K562 (cell line): ENCODE results near the gene CDH7. TPM values are rescaled to one million over a fixed set of nuclear protein-coding genes. Genes with fewer than 3 reads are reported as not detected.

Source experiments
- ATAC-seq: fragments of 200-7000 bp; cut with Tn5 transposase; 3 replicates; pipeline ENCODE4 v1.9.1; 2020; ENCODE audit warnings: moderate library complexity
- BruUV-seq: library from RNA; stranded (reverse); fragments of 400-500 nt; replicated peaks from 2 replicates; lab custom pipeline; 2021; lab: Mats Ljungman, UMichigan
- CTCF ChIA-PET: fragments of 300-600 bp; formaldehyde crosslinking; extraction: SDS; loops from one replicate; lab custom pipeline; 2021; ENCODE audit warnings: low intra/inter-chr PET ratio; lab: Yijun Ruan, JAX
- POLR2A ChIA-PET: fragments of 300-600, 350-650 bp; sonication (Branson Sonifier 250); formaldehyde crosslinking; extraction: SDS; loops from one replicate; lab custom pipeline; 2021; ENCODE audit warnings: antibody characterized with exemption, inconsistent platforms; lab: Yijun Ruan, JAX
- DNase-seq, 4 experiments: peaks; one replicate each; pipeline versions ENCODE4 v3.0.0 to v3.0.0-alpha.2; 2011 to 2018; ENCODE audit warnings: low spot score in 3 of 4, mixed read lengths in 3 of 4; ENCODE audit errors: extremely low read depth in 1 of 4
- FAIRE-seq: peaks from 2 replicates; lab custom pipeline; 2011; peaks lifted over from hg19 to GRCh38; lab: Jason Lieb, UNC
- H2AFZ ChIP-seq: 2 replicates; pipeline ENCODE4 v1.6.0; 2011; ENCODE audit warnings: low read depth, low read length, control low read depth, inconsistent platforms
- H3K27ac ChIP-seq: fragments of 200-600 bp; 3 replicates; pipeline ENCODE4 v1.8.0; 2011; ENCODE audit warnings: low read depth, mild to moderate bottlenecking, control low read depth, inconsistent platforms, low read length, moderate library complexity, mixed read lengths; ENCODE audit errors: extremely low read depth
- H3K27me3 ChIP-seq, 2 experiments: fragments of 300-600 bp in 1 of 2; 2 replicates in 1 of 2; 3 replicates in 1 of 2; pipeline versions ENCODE4 v1.6.0 to v1.8.0; 2011; ENCODE audit warnings: inconsistent platforms in 2 of 2, low read length in 2 of 2, mild to moderate bottlenecking in 1 of 2, mixed read lengths in 1 of 2, moderate library complexity in 1 of 2; ENCODE audit not compliant: control insufficient read depth in 2 of 2, insufficient read depth in 2 of 2
- H3K36me3 ChIP-seq: fragments of 300-600 bp; 3 replicates; pipeline ENCODE4 v1.8.0; 2011; ENCODE audit warnings: mild to moderate bottlenecking, low read length, inconsistent platforms; ENCODE audit not compliant: control insufficient read depth, insufficient read depth
- H3K4me1 ChIP-seq, 2 experiments: fragments of 200-600 bp in 1 of 2; replicated peaks in 1 of 2; 2 replicates in 1 of 2; 3 replicates in 1 of 2; pipeline versions ENCODE4 v1.5.1 to v1.8.0; 2011; ENCODE audit warnings: inconsistent platforms in 2 of 2, low read length in 2 of 2, mild to moderate bottlenecking in 1 of 2, mixed read lengths in 1 of 2, moderate library complexity in 1 of 2; ENCODE audit not compliant: control insufficient read depth in 2 of 2, insufficient read depth in 2 of 2
- H3K4me2 ChIP-seq: 2 replicates; pipeline ENCODE4 v1.6.1; 2011; ENCODE audit warnings: low read length, control low read depth, inconsistent platforms, mixed read lengths; ENCODE audit not compliant: insufficient read depth
- H3K4me3 ChIP-seq: fragments of 200-600 bp; sonication (generic), shearing (Covaris generic); 2 replicates; pipeline ENCODE4 v1.5.1; 2016; ENCODE audit warnings: control low read depth, inconsistent platforms
- H3K79me2 ChIP-seq: fragments of 200-600 bp; 3 replicates; pipeline ENCODE4 v1.8.0; 2011; ENCODE audit warnings: low read length, inconsistent platforms; ENCODE audit not compliant: control insufficient read depth, insufficient read depth
- H3K9ac ChIP-seq, 2 experiments: 2 replicates each; pipeline versions ENCODE4 v1.6.0 to v1.6.1; 2011; ENCODE audit warnings: low read depth in 2 of 2, low read length in 2 of 2, control low read depth in 1 of 2, inconsistent platforms in 1 of 2, mild to moderate bottlenecking in 1 of 2, mixed read lengths in 1 of 2; ENCODE audit not compliant: insufficient read depth in 1 of 2
- H3K9me1 ChIP-seq: one replicate; pipeline ENCODE4 v1.6.0; 2011; ENCODE audit warnings: inconsistent platforms, mild to moderate bottlenecking, low read length, moderate library complexity; ENCODE audit not compliant: control insufficient read depth, insufficient read depth
- H3K9me3 ChIP-seq: replicated peaks from 2 replicates; pipeline ENCODE4 v1.5.1; 2011; ENCODE audit warnings: low read depth, low read length, inconsistent platforms; ENCODE audit not compliant: control insufficient read depth, insufficient read depth
- H4K20me1 ChIP-seq: replicated peaks from 2 replicates; pipeline ENCODE4 v1.6.1; 2011; ENCODE audit warnings: low read length, inconsistent platforms, mixed read lengths; ENCODE audit not compliant: control insufficient read depth, insufficient read depth
- BCL6 ChIP-seq: fragments of 250-450 bp; sonication (Bioruptor Pico); IDR thresholded peaks from 2 replicates; pipeline ENCODE4 v1.4.0; 2020
- CREB3L1 ChIP-seq: fragments of 450-650 bp; IDR thresholded peaks from 2 replicates; pipeline ENCODE4 v1.6.1; 2014; ENCODE audit warnings: low read depth, mild to moderate bottlenecking, moderate library complexity, borderline replicate concordance
- MYBL2 ChIP-seq, 2 experiments: fragments of 450-650 bp in 1 of 2; sonication (generic) in 1 of 2; formaldehyde crosslinking in 1 of 2; IDR thresholded peaks; 2 replicates each; pipeline versions ENCODE4 v1.6.1 to v1.8.1; 2017 to 2022; ENCODE audit warnings: borderline replicate concordance in 1 of 2, inconsistent platforms in 1 of 2, low read depth in 1 of 2, mild to moderate bottlenecking in 1 of 2, missing genetic modification reagents in 1 of 2, moderate library complexity in 1 of 2
- PHF8 ChIP-seq: fragments of 200-600 bp; sonication (generic); IDR thresholded peaks from 2 replicates; pipeline ENCODE4 v1.6.1; 2012; ENCODE audit warnings: mixed run types, mild to moderate bottlenecking, inconsistent platforms, low read length, moderate library complexity, borderline replicate concordance
- ZKSCAN1 ChIP-seq: fragments of 150-350 bp; IDR thresholded peaks from 2 replicates; pipeline ENCODE4 v1.6.1; 2016; ENCODE audit warnings: low read depth, low read length
- ZNF57 ChIP-seq: fragments of 450-650 bp; formaldehyde crosslinking; IDR thresholded peaks from 2 replicates; pipeline ENCODE4 v1.4.0; 2020; ENCODE audit warnings: mild to moderate bottlenecking, moderate library complexity
- WGBS: fragments of 100-300 bp; shearing (Covaris generic); methylation state at CpG from one replicate; pipeline ENCODE4 v1.1.6; 2016; ENCODE audit warnings: low coverage, mixed read lengths; ENCODE audit not compliant: insufficient coverage; ENCODE audit errors: missing lambda C conversion rate; 5-methylcytosine and 5-hydroxymethylcytosine counted together
- in situ Hi-C: fragments of 300-500 bp; cut with MboI; formaldehyde crosslinking; loops from 4 replicates; pipeline ENCODE4 v1.15.0; 2018; ENCODE audit warnings: inconsistent platforms, mixed read lengths
- intact Hi-C: fragments of 100-400 bp; cut with micrococcal nuclease; formaldehyde crosslinking; loops from 2 replicates; pipeline ENCODE4 v1.14.2; 2022
- polyA plus RNA-seq, 8 experiments: library from polyadenylated mRNA; depleted of rRNA in 4 of 8; stranded (reverse) in 5 of 8; unstranded in 3 of 8; fragments of >200 nt; fragmentation: Nextera tagmentation in 2 of 8; fragmentation: Illumina TruSeq in 1 of 8; extraction: Ambion mirVana in 2 of 8; extraction: Trizol in 1 of 8; gene quantifications; 2 replicates each; pipeline versions ENCODE4 v1.2.1 to v1.2.3, GENCODE V29; 2011 to 2014; ENCODE audit warnings: inconsistent platforms in 1 of 8, missing spikeins in 1 of 8
- total RNA-seq, 7 experiments: library from RNA; depleted of rRNA in 6 of 7; stranded (reverse); fragments of >200 nt in 6 of 7; fragmentation: Illumina TruSeq in 2 of 7; extraction: Trizol in 2 of 7; gene quantifications; 2 replicates each; pipeline versions ENCODE4 v1.2.1 to v1.2.3, GENCODE V29; 2011 to 2021; ENCODE audit warnings: low replicate concordance in 1 of 7
- TF ChIP-seq, protein P1 (sequence below): fragments of 450-650 bp; IDR thresholded peaks from 2 replicates; pipeline ENCODE4 v1.7.1; 2018; ENCODE audit warnings: mild to moderate bottlenecking, low read depth; ENCODE audit not compliant: partially characterized antibody
- TF ChIP-seq, protein P2 (sequence below): sonication (generic); formaldehyde crosslinking; IDR thresholded peaks from 2 replicates; pipeline ENCODE4 v1.8.0; 2022; ENCODE audit warnings: mild to moderate bottlenecking, missing genetic modification reagents

Gene CDH7
- total and polyA plus RNA-seq, 9 of the 15 experiments (the other 6 are each of a cell fraction or from before 2014, with no cell fraction given): 0.01 to 0.07 (median 0.05) TPM; not detected in 6

- Histone ChIP-seq H3K9me3 (no peaks in the 10 kb centered on the region), H3K79me2 (no peaks in the 10 kb centered on the region), H3K9me1 (no peaks in the 10 kb centered on the region), H3K36me3 (no peaks in the 10 kb centered on the region), H3K4me2 (no peak overlapping the region), H3K4me3 (no peak overlapping the region), H3K27ac (no peak overlapping the region), H2AFZ (no peak overlapping the region), H3K4me1 (no peaks in the 10 kb centered on the region), H4K20me1 (no peaks in the 10 kb centered on the region), H3K27me3 (no peaks in the 10 kb centered on the region), H3K9ac (no peak overlapping the region)
- BruUV-seq: no TSS peak
- no peak for ATAC-seq
- no peak for TF ChIP-seq BCL6 (CRISPR knock-in tag)
- no peak for TF ChIP-seq MYBL2 (IDR thresholded peaks at IDR 0.05; ENCODE audit: low read depth)
- TF ChIP-seq MYBL2 (CRISPR knock-in tag; IDR thresholded peaks at IDR 0.05; ENCODE audit: borderline replicate concordance): no peak
- TF ChIP-seq PHF8: no peak
- no peak for TF ChIP-seq ZKSCAN1
- CTCF ChIA-PET: no interaction called here
- intact Hi-C loops (no loop called here), in situ Hi-C loops (no loop called here)
- no peak for FAIRE-seq
- POLR2A ChIA-PET: no interaction called here
- WGBS: 0% methylated on average over 1 of the region's 2 CpGs
- DNase-seq: no peak
Measured at GRCh38 chr18:65786474-65786873, 35.7 kb downstream of the CDH7 start.

DNA sequence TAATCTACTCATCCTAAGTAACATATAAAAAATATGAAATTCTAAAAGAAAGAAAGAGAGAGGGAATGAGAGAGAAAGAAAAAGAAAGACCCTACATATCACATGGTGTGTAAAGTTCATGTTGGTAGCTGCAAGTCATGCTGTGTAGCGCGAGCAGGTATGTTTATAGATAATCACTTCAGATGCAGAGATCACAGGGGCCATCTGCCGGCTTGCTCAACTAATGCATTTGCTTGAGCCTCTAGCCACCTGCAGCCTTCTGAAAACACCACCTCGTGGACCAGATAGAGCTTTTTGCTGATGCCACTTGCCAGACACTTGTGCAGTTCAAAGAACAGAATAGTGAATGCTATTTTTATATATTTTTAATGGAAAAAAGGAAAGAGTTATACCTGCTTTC lies 37.6 kb downstream of the CDH7 start:
- no peaks in the 10 kb centered on the region for H3K4me1 ChIP-seq
- H4K20me1 ChIP-seq: no peaks in the 10 kb centered on the region
- in situ Hi-C loops (no loop called here), intact Hi-C loops (no loop called here)
- WGBS: 0% methylated on average over 4 of the region's 4 CpGs
- no peak overlapping the region for H2AFZ ChIP-seq
- H3K4me2 ChIP-seq: no peak overlapping the region
- no peaks in the 10 kb centered on the region for H3K27me3 ChIP-seq
- no peaks in the 10 kb centered on the region for H3K9me3 ChIP-seq
- H3K36me3 ChIP-seq: no peaks in the 10 kb centered on the region
- H3K9ac ChIP-seq: no peak overlapping the region
- no peaks in the 10 kb centered on the region for H3K9me1 ChIP-seq
- no peak for FAIRE-seq
- no peak overlapping the region for H3K27ac ChIP-seq
- ChIA-PET POLR2A (interaction anchor here (0.7 kb wide), 1 partner anchor 630 kb away, joined by 3 read pairs; no protein-coding TSS in a partner anchor), CTCF (no interaction called here)
- no peak overlapping the region for H3K4me3 ChIP-seq
- H3K79me2 ChIP-seq: no peaks in the 10 kb centered on the region
- no TSS peak for BruUV-seq
- peak in 1 of 4 experiments; percentile 1 for DNase-seq
- ATAC-seq: no peak
- TF ChIP-seq, protein P1, sequence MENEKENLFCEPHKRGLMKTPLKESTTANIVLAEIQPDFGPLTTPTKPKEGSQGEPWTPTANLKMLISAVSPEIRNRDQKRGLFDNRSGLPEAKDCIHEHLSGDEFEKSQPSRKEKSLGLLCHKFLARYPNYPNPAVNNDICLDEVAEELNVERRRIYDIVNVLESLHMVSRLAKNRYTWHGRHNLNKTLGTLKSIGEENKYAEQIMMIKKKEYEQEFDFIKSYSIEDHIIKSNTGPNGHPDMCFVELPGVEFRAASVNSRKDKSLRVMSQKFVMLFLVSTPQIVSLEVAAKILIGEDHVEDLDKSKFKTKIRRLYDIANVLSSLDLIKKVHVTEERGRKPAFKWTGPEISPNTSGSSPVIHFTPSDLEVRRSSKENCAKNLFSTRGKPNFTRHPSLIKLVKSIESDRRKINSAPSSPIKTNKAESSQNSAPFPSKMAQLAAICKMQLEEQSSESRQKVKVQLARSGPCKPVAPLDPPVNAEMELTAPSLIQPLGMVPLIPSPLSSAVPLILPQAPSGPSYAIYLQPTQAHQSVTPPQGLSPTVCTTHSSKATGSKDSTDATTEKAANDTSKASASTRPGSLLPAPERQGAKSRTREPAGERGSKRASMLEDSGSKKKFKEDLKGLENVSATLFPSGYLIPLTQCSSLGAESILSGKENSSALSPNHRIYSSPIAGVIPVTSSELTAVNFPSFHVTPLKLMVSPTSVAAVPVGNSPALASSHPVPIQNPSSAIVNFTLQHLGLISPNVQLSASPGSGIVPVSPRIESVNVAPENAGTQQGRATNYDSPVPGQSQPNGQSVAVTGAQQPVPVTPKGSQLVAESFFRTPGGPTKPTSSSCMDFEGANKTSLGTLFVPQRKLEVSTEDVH: no peak
- no peak for TF ChIP-seq CREB3L1
- TF ChIP-seq ZNF57: no peak
- TF ChIP-seq, protein P2, sequence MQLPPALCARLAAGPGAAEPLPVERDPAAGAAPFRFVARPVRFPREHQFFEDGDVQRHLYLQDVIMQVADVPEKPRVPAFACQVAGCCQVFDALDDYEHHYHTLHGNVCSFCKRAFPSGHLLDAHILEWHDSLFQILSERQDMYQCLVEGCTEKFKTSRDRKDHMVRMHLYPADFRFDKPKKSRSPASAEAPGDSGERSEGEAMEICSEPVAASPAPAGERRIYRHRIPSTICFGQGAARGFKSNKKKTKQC: no peak
